Neural cell (in vitro differentiated cells): Measurements from ENCODE around the gene USP6NL. TPM values are rescaled to one million over a fixed set of nuclear protein-coding genes. Genes with fewer than 3 reads are reported as not detected.

Experiments
- H2AFZ ChIP-seq: fragments of 200-600, 300-800 bp; sonication (generic), shearing (Covaris generic); 2 replicates; pipeline ENCODE4 v1.6.0; 2014; ENCODE audit warnings: low read depth, mild to moderate bottlenecking, antibody characterized with exemption, low read length, moderate library complexity
- H3F3A ChIP-seq: fragments of 200-600 bp; shearing (Covaris generic); 2 replicates; pipeline ENCODE4 v1.6.1; 2016; ENCODE audit warnings: mild to moderate bottlenecking, moderate library complexity, mixed read lengths, antibody characterized with exemption, low read length; ENCODE audit not compliant: insufficient read depth, poor library complexity, severe bottlenecking
- H3K27ac ChIP-seq: fragments of 200-600, 300-800 bp; sonication (generic), shearing (Covaris generic); 2 replicates; pipeline ENCODE4 v1.5.1; 2014; ENCODE audit warnings: mild to moderate bottlenecking, low read length, moderate library complexity
- H3K27me3 ChIP-seq: fragments of 300-800, 200-600 bp; sonication (generic), shearing (Covaris generic); 2 replicates; pipeline ENCODE4 v1.6.0; 2014; ENCODE audit warnings: mild to moderate bottlenecking, low read depth, low read length, moderate library complexity; ENCODE audit not compliant: insufficient read depth
- H3K36me3 ChIP-seq: fragments of 300-800, 200-600 bp; sonication (generic), shearing (Covaris generic); 2 replicates; pipeline ENCODE4 v1.5.1; 2014; ENCODE audit warnings: mild to moderate bottlenecking, antibody characterized with exemption, low read length, moderate library complexity; ENCODE audit not compliant: insufficient read depth
- H3K4me2 ChIP-seq: fragments of 300-800, 200-600 bp; sonication (generic), shearing (Covaris generic); 2 replicates; pipeline ENCODE4 v1.6.0; 2014; ENCODE audit warnings: mild to moderate bottlenecking, low read length
- H3K4me3 ChIP-seq: fragments of 300-800, 200-600 bp; sonication (generic), shearing (Covaris generic); 2 replicates; pipeline ENCODE4 v1.5.1; 2014; ENCODE audit warnings: mild to moderate bottlenecking, low read length, moderate library complexity
- H3K79me2 ChIP-seq: fragments of 200-600 bp; shearing (Covaris generic); replicated peaks from 2 replicates; pipeline ENCODE4 v1.6.0; 2014; ENCODE audit warnings: mild to moderate bottlenecking, low read length, moderate library complexity; ENCODE audit not compliant: insufficient read depth
- H3K9ac ChIP-seq: fragments of 300-800, 200-600 bp; sonication (generic), shearing (Covaris generic); 2 replicates; pipeline ENCODE4 v1.6.1; 2016; ENCODE audit warnings: mild to moderate bottlenecking, low read length, mixed read lengths
- H3K9me2 ChIP-seq: fragments of 200-600 bp; shearing (Covaris generic); 2 replicates; pipeline ENCODE4 v1.6.1; 2016; ENCODE audit warnings: mild to moderate bottlenecking, low read length, mixed read lengths; ENCODE audit not compliant: insufficient read depth
- H3K9me3 ChIP-seq: fragments of 200-600, 300-800 bp; sonication (generic), shearing (Covaris generic); 2 replicates; pipeline ENCODE4 v1.6.1; 2016; ENCODE audit warnings: mild to moderate bottlenecking, mixed run types, low read length, moderate library complexity, mixed read lengths
- H4K20me1 ChIP-seq: fragments of 200-600 bp; shearing (Covaris generic); 2 replicates; pipeline ENCODE4 v1.6.1; 2016; ENCODE audit warnings: mild to moderate bottlenecking, mixed run types; ENCODE audit not compliant: insufficient read depth
- EP300 ChIP-seq: fragments of 450-650 bp; conservative IDR thresholded peaks from 2 replicates; pipeline ENCODE4 v1.6.1; 2014; ENCODE audit warnings: antibody characterized with exemption, mild to moderate bottlenecking, moderate library complexity; ENCODE audit not compliant: poor library complexity, severe bottlenecking
- EZH2 ChIP-seq: fragments of 200-600, 300-800 bp; shearing (Covaris generic), sonication (generic); IDR thresholded peaks from 2 replicates; pipeline ENCODE4 v1.6.1; 2014; ENCODE audit warnings: antibody characterized with exemption, low read length, borderline replicate concordance, mild to moderate bottlenecking; ENCODE audit not compliant: insufficient read depth, poor library complexity, severe bottlenecking
- RAD21 ChIP-seq: fragments of 450-650 bp; conservative IDR thresholded peaks from 2 replicates; pipeline ENCODE4 v1.6.1; 2014; ENCODE audit warnings: antibody characterized with exemption, mild to moderate bottlenecking, moderate library complexity
- REST ChIP-seq: IDR thresholded peaks from 2 replicates; pipeline ENCODE4 v1.6.1; 2012; ENCODE audit warnings: borderline replicate concordance
- SMC3 ChIP-seq: fragments of 450-650 bp; conservative IDR thresholded peaks from 2 replicates; pipeline ENCODE4 v1.6.1; 2014; ENCODE audit warnings: antibody characterized with exemption, mild to moderate bottlenecking, moderate library complexity; ENCODE audit not compliant: poor library complexity
- polyA plus RNA-seq: library from polyadenylated mRNA; depleted of rRNA; stranded (reverse); fragments of >200 nt; gene quantifications from 2 replicates; pipeline ENCODE4 v1.2.3, GENCODE V29; 2014
- TF ChIP-seq, protein P1 (sequence below): fragments of 450-650 bp; IDR thresholded peaks from 2 replicates; pipeline ENCODE4 v1.5.1; 2014; ENCODE audit warnings: antibody characterized with exemption, mild to moderate bottlenecking, moderate library complexity; ENCODE audit not compliant: poor library complexity, severe bottlenecking

USP6NL gene
- polyA plus RNA-seq, 1 donor from 2014 or later: 39.9 TPM

DNA sequence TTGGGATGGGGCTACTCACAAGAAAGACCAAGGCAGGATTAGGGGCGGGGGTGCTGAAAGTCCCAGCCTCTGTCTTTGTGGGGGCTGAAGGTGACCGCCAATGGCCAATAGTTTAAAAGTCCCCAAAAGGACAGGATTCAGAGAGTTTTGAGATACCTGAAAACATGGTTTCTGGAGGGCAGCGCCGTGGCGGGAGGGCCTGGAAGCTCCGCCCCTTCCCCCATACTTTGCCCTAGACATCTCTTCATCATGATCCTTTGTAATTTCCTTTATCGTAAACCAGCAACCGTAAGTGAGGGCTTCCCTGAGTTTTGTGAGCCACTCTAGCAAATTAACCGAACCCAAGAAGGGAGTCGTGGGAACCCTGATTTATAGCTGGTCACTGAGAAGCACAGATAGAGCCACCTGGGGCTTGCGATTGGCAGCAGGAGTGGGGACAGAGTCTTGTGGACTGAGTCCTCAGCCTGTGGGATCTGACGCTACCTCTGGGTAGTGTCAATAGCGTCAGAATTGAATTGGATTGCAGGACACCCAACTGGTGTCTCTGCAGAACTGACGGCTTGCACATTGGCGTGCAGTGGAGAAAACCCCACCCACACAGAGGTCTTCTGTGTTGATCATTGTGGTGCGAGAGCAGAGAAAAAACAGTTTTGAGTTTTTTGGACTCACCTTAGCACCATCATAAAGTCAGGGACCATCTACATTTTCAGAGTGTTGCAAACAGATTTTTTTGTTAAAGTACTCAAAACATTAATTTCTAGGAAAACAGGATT is 169.3 kb downstream of the USP6NL start:
- Histone ChIP-seq H4K20me1 (no peaks in the 10 kb centered on the region), H3F3A (no peaks in the 10 kb centered on the region), H3K9me3 (no peaks in the 10 kb centered on the region), H3K27me3 (no peaks in the 10 kb centered on the region), H2AFZ (no peak overlapping the region), H3K79me2 (no peaks in the 10 kb centered on the region), H3K36me3 (no peaks in the 10 kb centered on the region), H3K9ac (no peak overlapping the region), H3K4me2 (no peak overlapping the region), H3K4me3 (no peak overlapping the region), H3K27ac (no peak overlapping the region), H3K9me2 (no peaks in the 10 kb centered on the region)
- TF ChIP-seq SMC3 (no peak), EP300 (no peak), RAD21 (no peak), REST (no peak), EZH2 (no peak)

GRCh38 chr10:11441151-11441535 is 170.3 kb downstream of the USP6NL start:
- no peaks in the 10 kb centered on the region for H3K9me3 ChIP-seq
- no peaks in the 10 kb centered on the region for H3K9me2 ChIP-seq
- no peak overlapping the region for H2AFZ ChIP-seq
- no peaks in the 10 kb centered on the region for H3K36me3 ChIP-seq
- H3F3A ChIP-seq: no peaks in the 10 kb centered on the region
- no peaks in the 10 kb centered on the region for H3K27me3 ChIP-seq
- no peak overlapping the region for H3K4me2 ChIP-seq
- H3K4me3 ChIP-seq: no peak overlapping the region
- no peak overlapping the region for H3K9ac ChIP-seq
- TF ChIP-seq, protein P1, sequence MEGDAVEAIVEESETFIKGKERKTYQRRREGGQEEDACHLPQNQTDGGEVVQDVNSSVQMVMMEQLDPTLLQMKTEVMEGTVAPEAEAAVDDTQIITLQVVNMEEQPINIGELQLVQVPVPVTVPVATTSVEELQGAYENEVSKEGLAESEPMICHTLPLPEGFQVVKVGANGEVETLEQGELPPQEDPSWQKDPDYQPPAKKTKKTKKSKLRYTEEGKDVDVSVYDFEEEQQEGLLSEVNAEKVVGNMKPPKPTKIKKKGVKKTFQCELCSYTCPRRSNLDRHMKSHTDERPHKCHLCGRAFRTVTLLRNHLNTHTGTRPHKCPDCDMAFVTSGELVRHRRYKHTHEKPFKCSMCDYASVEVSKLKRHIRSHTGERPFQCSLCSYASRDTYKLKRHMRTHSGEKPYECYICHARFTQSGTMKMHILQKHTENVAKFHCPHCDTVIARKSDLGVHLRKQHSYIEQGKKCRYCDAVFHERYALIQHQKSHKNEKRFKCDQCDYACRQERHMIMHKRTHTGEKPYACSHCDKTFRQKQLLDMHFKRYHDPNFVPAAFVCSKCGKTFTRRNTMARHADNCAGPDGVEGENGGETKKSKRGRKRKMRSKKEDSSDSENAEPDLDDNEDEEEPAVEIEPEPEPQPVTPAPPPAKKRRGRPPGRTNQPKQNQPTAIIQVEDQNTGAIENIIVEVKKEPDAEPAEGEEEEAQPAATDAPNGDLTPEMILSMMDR: no peak
- TF ChIP-seq RAD21 (no peak), EP300 (no peak), REST (no peak), EZH2 (no peak), SMC3 (no peak)
- no peaks in the 10 kb centered on the region for H3K79me2 ChIP-seq
- no peak overlapping the region for H3K27ac ChIP-seq
- no peaks in the 10 kb centered on the region for H4K20me1 ChIP-seq
